SU-DHL-6 (cell line): Measurements from ENCODE around the gene PM20D1.

Source experiments
- H2AFZ ChIP-seq: fragments of 200-600 bp; sonication (generic); 2 replicates; pipeline ENCODE4 v1.6.1; 2014; ENCODE audit warnings: low read depth, mild to moderate bottlenecking, moderate library complexity, mixed read lengths, antibody characterized with exemption, low read length; ENCODE audit not compliant: severe bottlenecking
- H3F3A ChIP-seq: fragments of 200-600 bp; shearing (Covaris generic); 2 replicates; pipeline ENCODE4 v1.6.0; 2016; ENCODE audit warnings: antibody characterized with exemption, mild to moderate bottlenecking; ENCODE audit not compliant: insufficient read depth
- H3K27ac ChIP-seq: fragments of 200-600 bp; sonication (generic); 2 replicates; pipeline ENCODE4 v1.5.1; 2016; ENCODE audit warnings: low read depth, mild to moderate bottlenecking, low read length, moderate library complexity, mixed read lengths
- H3K27me3 ChIP-seq: fragments of 200-600 bp; sonication (generic), shearing (Covaris generic); 2 replicates; pipeline ENCODE4 v1.6.0; 2014; ENCODE audit warnings: mild to moderate bottlenecking, low read length
- H3K36me3 ChIP-seq: fragments of 200-600 bp; sonication (generic); 2 replicates; pipeline ENCODE4 v1.6.1; 2014; ENCODE audit warnings: mild to moderate bottlenecking, low read length, mixed read lengths
- H3K4me2 ChIP-seq: fragments of 300-600, 200-600 bp; shearing (Covaris generic), sonication (generic); 2 replicates; pipeline ENCODE4 v1.6.0; 2014; ENCODE audit warnings: low read length, low read depth, mild to moderate bottlenecking; ENCODE audit not compliant: poor library complexity, severe bottlenecking
- H3K4me3 ChIP-seq: fragments of 200-600 bp; sonication (generic); 2 replicates; pipeline ENCODE4 v1.5.1; 2014; ENCODE audit warnings: antibody characterized with exemption, low read length, mild to moderate bottlenecking, mixed read lengths; ENCODE audit not compliant: insufficient read depth, poor library complexity, severe bottlenecking
- H3K79me2 ChIP-seq: fragments of 200-600 bp; sonication (generic); 2 replicates; pipeline ENCODE4 v1.6.1; 2014; ENCODE audit warnings: mild to moderate bottlenecking, low read length, moderate library complexity; ENCODE audit not compliant: insufficient read depth
- H3K9ac ChIP-seq: fragments of 200-600 bp; sonication (generic); 2 replicates; pipeline ENCODE4 v1.7.0; 2014; ENCODE audit warnings: mild to moderate bottlenecking, low read length
- H3K9me2 ChIP-seq: fragments of 200-600 bp; sonication (generic); replicated peaks from 2 replicates; pipeline ENCODE4 v1.6.1; 2014; ENCODE audit warnings: low read length; ENCODE audit not compliant: insufficient read depth
- H3K9me3 ChIP-seq: fragments of 200-600 bp; sonication (generic); 2 replicates; pipeline ENCODE4 v1.6.1; 2014; ENCODE audit warnings: low read length, mixed read lengths; ENCODE audit not compliant: insufficient read depth
- H4K20me1 ChIP-seq: fragments of 200-600 bp; sonication (generic); 2 replicates; pipeline ENCODE4 v1.6.1; 2014; ENCODE audit warnings: low read depth, mild to moderate bottlenecking, antibody characterized with exemption, low read length, moderate library complexity, mixed read lengths
- EZH2phosphoT487 ChIP-seq: fragments of 200-600 bp; sonication (generic), shearing (Covaris generic); conservative IDR thresholded peaks from 2 replicates; pipeline ENCODE4 v1.6.1; 2018; ENCODE audit warnings: mild to moderate bottlenecking, antibody characterized with exemption, low read length, moderate library complexity, mixed read lengths
- TF ChIP-seq, protein P1 (sequence below): fragments of 200-600 bp; sonication (generic); IDR thresholded peaks from one replicate; pipeline ENCODE4 v1.5.1; 2017; ENCODE audit warnings: antibody characterized with exemption, mild to moderate bottlenecking, low read length, moderate library complexity; ENCODE audit not compliant: insufficient read depth, poor library complexity, severe bottlenecking

PM20D1 gene

DNA sequence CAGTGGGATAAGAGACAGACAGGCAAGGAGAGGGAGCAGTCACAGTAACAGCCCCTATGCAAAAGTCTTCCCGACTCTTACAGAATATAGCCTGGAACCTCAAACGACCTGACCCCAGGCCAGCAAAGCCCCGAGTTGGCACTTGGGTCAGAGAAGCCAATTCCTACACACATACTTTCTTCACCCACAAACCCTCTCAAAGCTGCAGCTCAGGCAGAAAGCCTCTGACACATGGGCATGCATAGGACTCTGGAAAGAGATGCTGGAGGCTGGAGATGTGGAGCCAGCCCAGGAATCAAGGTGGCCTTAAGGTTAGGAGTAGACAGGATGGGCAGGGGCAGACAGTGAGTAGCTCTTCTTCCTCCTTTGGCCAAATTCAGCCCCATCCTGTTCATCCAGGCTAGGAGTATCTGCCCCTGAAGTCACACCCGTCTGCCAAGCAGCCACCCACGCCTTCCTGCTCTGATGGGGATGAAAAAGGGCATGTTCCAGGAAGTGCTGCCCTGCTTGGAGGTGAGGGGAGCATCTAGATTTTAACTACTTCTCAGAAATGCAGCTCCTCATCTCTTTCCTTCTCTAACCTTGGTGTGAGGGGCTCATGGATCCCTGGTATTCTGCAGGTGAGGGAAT lies 44.7 kb downstream of the PM20D1 start:
- peak overlapping the region; percentile 11; the same call in 1 of the 2 replicates for H3K9ac ChIP-seq
- no peaks in the 10 kb centered on the region for H3K9me2 ChIP-seq
- H3K27ac ChIP-seq = no peak overlapping the region
- H3K4me3 ChIP-seq = no peak overlapping the region
- H2AFZ ChIP-seq = no peak overlapping the region
- H4K20me1 ChIP-seq = no peaks in the 10 kb centered on the region
- peaks cover 58% of the 10 kb centered on the region for H3K79me2 ChIP-seq
- no peaks in the 10 kb centered on the region for H3K9me3 ChIP-seq
- TF ChIP-seq, protein P1, sequence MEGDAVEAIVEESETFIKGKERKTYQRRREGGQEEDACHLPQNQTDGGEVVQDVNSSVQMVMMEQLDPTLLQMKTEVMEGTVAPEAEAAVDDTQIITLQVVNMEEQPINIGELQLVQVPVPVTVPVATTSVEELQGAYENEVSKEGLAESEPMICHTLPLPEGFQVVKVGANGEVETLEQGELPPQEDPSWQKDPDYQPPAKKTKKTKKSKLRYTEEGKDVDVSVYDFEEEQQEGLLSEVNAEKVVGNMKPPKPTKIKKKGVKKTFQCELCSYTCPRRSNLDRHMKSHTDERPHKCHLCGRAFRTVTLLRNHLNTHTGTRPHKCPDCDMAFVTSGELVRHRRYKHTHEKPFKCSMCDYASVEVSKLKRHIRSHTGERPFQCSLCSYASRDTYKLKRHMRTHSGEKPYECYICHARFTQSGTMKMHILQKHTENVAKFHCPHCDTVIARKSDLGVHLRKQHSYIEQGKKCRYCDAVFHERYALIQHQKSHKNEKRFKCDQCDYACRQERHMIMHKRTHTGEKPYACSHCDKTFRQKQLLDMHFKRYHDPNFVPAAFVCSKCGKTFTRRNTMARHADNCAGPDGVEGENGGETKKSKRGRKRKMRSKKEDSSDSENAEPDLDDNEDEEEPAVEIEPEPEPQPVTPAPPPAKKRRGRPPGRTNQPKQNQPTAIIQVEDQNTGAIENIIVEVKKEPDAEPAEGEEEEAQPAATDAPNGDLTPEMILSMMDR = no peak
- no peak for TF ChIP-seq EZH2phosphoT487
- no peak overlapping the region for H3K4me2 ChIP-seq
- H3F3A ChIP-seq = no peaks in the 10 kb centered on the region
- H3K36me3 ChIP-seq = no peaks in the 10 kb centered on the region
- H3K27me3 ChIP-seq = no peaks in the 10 kb centered on the region

DNA sequence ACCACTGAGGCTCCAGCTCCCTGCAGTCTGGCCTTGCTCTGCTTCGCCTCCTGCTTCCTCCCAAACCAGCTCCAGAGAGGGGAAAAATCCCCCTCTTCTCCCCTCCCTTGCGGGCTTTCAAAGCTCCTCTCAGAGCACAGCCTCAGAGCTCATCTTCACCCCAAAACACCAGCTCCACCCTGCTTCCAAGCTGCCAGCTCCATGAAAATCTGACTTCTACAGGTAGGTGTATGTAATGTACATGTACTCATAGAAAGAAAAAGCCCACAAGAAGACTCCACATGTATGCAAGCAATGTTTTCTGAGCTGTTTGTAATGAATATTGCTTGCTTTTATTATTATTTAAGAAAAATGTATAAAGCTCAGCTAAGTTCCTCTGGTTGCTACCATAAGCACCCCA lies 45.3 kb downstream of the PM20D1 start:
- Histone ChIP-seq H3K27ac (no peak overlapping the region), H4K20me1 (no peaks in the 10 kb centered on the region), H3F3A (no peaks in the 10 kb centered on the region), H3K9me3 (no peaks in the 10 kb centered on the region), H3K9me2 (no peaks in the 10 kb centered on the region), H3K4me3 (no peak overlapping the region), H3K36me3 (no peaks in the 10 kb centered on the region), H2AFZ (no peak overlapping the region), H3K79me2 (peaks cover 53% of the 10 kb centered on the region), H3K4me2 (no peak overlapping the region), H3K27me3 (no peaks in the 10 kb centered on the region), H3K9ac (no peak overlapping the region)
- TF ChIP-seq, protein P1 = no peak
- no peak for TF ChIP-seq EZH2phosphoT487

DNA sequence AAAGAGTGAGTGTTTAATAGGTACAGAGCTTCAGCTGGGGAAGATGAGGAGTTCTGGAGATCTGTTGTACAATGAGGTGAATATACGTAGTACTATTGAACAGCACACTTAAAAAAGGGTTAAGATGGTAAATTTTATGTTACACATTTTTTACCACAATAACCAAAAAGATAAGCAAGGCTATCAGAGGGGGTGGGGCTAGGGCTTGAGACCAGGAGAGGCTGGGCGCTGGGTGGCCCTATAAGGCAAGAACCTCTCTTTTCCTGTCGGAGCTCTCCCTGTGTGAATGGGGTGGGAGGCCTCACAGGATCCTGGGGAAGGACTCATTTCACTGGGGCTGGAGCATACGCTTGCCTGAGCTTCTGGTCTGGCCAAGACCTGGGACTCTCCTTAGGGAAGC lies 45.9 kb downstream of the PM20D1 start:
- H3K4me3 ChIP-seq = no peak overlapping the region
- no peaks in the 10 kb centered on the region for H3K36me3 ChIP-seq

More for the DNA sequence above, 45.9 kb downstream of the PM20D1 start:
- no peaks in the 10 kb centered on the region for H3F3A ChIP-seq
- no peak overlapping the region for H2AFZ ChIP-seq
- no peak overlapping the region for H3K9ac ChIP-seq
- no peak overlapping the region for H3K4me2 ChIP-seq
- no peaks in the 10 kb centered on the region for H4K20me1 ChIP-seq
- no peaks in the 10 kb centered on the region for H3K27me3 ChIP-seq
- no peak overlapping the region for H3K27ac ChIP-seq
- H3K9me3 ChIP-seq = no peaks in the 10 kb centered on the region
- H3K79me2 ChIP-seq = peaks cover 47% of the 10 kb centered on the region
- TF ChIP-seq EZH2phosphoT487 = no peak
- TF ChIP-seq, protein P1 = no peak
- H3K9me2 ChIP-seq = no peaks in the 10 kb centered on the region
